Measurements from ENCODE around the gene SPDYE4.

DNA sequence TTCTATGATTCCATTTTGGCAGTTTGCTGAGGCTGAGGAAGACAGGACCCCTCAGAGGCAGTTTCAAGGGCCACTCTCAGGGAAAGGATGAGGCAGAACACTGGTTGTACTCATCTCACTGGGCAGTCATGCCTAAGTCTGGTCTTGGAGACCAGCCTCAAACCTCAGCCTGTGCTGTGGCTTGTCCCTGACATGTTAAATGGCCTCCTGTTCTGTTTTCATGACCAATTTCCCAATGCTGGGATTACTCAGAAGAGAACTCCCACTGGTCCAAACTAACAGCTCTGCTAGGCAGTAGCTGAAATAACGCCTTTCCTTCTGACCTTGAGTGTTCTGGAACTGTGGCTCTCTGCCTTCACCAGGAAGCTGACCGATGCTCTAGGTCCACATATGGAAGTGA lies 8.4 kb upstream of the SPDYE4 start:
- TF ChIP-seq CTCF (IDR thresholded peaks at IDR 0.05; ENCODE audit: low read depth, low read length, poor library complexity, severe bottlenecking) (no peak), EZH2phosphoT487 (IDR thresholded peaks at IDR 0.05; ENCODE audit: borderline replicate concordance, low read length) (no peak)

All from DOHH2 (cell line).